CD4-positive, alpha-beta T cell (primary cell): ENCODE data around the gene ALOX5AP. TPM values are rescaled to one million over a fixed set of nuclear protein-coding genes. Genes with fewer than 3 reads are reported as not detected.

Source experiments
- ATAC-seq: fragments of 200-7000 bp; cut with Tn5 transposase; one replicate; pipeline ENCODE4 v1.10.0; 2022; ENCODE audit warnings: mild to moderate bottlenecking; ENCODE audit not compliant: poor library complexity
- CTCF ChIA-PET: fragments of 350-600 bp; sonication (Branson Sonifier 250); formaldehyde crosslinking; loops from one replicate; lab custom pipeline; 2021; ENCODE audit warnings: antibody characterized with exemption, inconsistent platforms; lab: Charles Lee
- POLR2A ChIA-PET: fragments of 350-600 bp; sonication (Branson Sonifier 250); formaldehyde crosslinking; loops from one replicate; lab custom pipeline; 2021; ENCODE audit warnings: antibody characterized with exemption, inconsistent platforms; lab: Charles Lee
- DNase-seq, 14 experiments: peaks; one replicate each; pipeline ENCODE4 v3.0.0-alpha.2; 2013 to 2020; ENCODE audit warnings: mixed read lengths in 2 of 14
- H3K27ac ChIP-seq, 2 donors: one replicate each; pipeline versions ENCODE4 v1.5.1 to v1.7.0; 2013; ENCODE audit warnings: low read length in 2 of 2, low read depth in 1 of 2, mild to moderate bottlenecking in 1 of 2
- H3K27me3 ChIP-seq, 2 experiments: 1 replicate in 1 of 2; 2 replicates in 1 of 2; pipeline versions ENCODE4 v1.6.1 to v1.7.0; 2013; ENCODE audit warnings: low read length in 2 of 2, control low read depth in 1 of 2, mild to moderate bottlenecking in 1 of 2, moderate library complexity in 1 of 2; ENCODE audit not compliant: insufficient read depth in 2 of 2, control insufficient read depth in 1 of 2
- H3K36me3 ChIP-seq: one replicate; pipeline ENCODE4 v1.6.1; 2013; ENCODE audit warnings: low read length, control low read depth; ENCODE audit not compliant: insufficient read depth
- H3K4me1 ChIP-seq: one replicate; pipeline ENCODE4 v1.6.1; 2013; ENCODE audit warnings: low read length, control low read depth; ENCODE audit not compliant: insufficient read depth
- H3K4me3 ChIP-seq: one replicate; pipeline ENCODE4 v1.5.1; 2013; ENCODE audit warnings: mild to moderate bottlenecking, low read length, moderate library complexity
- H3K9me3 ChIP-seq, 2 experiments: 1 replicate in 1 of 2; 2 replicates in 1 of 2; pipeline versions ENCODE4 v1.6.1 to v1.7.0; 2013; ENCODE audit warnings: low read length in 2 of 2, mild to moderate bottlenecking in 2 of 2, control low read depth in 1 of 2, moderate library complexity in 1 of 2; ENCODE audit not compliant: control insufficient read depth in 1 of 2, insufficient read depth in 1 of 2
- H3K27ac Mint-ChIP-seq: one replicate; pipeline ENCODE4 v1.8.0; 2020; ENCODE audit warnings: mixed read lengths
- H3K27me3 Mint-ChIP-seq: one replicate; pipeline ENCODE4 v1.8.0; 2021; ENCODE audit warnings: mixed read lengths
- H3K36me3 Mint-ChIP-seq: one replicate; pipeline ENCODE4 v1.8.0; 2021; ENCODE audit warnings: low read depth, mixed read lengths
- H3K4me1 Mint-ChIP-seq: one replicate; pipeline ENCODE4 v1.8.0; 2021; ENCODE audit warnings: low read depth, mixed read lengths
- H3K4me3 Mint-ChIP-seq: one replicate; pipeline ENCODE4 v1.8.0; 2020; ENCODE audit warnings: mild to moderate bottlenecking, mixed read lengths
- H3K9me3 Mint-ChIP-seq: one replicate; pipeline ENCODE4 v1.8.0; 2020; ENCODE audit warnings: mixed read lengths
- CTCF ChIP-seq: fragments of 200-600 bp; IDR thresholded peaks from one replicate; pipeline ENCODE4 v1.8.0; 2022; ENCODE audit warnings: antibody characterized with exemption, mild to moderate bottlenecking
- intact Hi-C, 2 experiments: fragments of 100-400 bp; cut with DNase I in 1 of 2; cut with micrococcal nuclease in 1 of 2; formaldehyde crosslinking; loops; one replicate each; pipeline versions ENCODE4 v1.15.1 to v1.9.0; 2023 to 2025; cut with DNase I, micrococcal nuclease
- total RNA-seq, 174 experiments: library from RNA in 2 of 174; stranded (reverse) in 2 of 174; gene quantifications; one replicate each; pipeline ENCODE4 v1.2.3 and lab custom pipeline; 2021 to 2026

The ALOX5AP gene
- total RNA-seq, 2 experiments from 2014 or later, result 16.5 to 19.0 TPM

DNA sequence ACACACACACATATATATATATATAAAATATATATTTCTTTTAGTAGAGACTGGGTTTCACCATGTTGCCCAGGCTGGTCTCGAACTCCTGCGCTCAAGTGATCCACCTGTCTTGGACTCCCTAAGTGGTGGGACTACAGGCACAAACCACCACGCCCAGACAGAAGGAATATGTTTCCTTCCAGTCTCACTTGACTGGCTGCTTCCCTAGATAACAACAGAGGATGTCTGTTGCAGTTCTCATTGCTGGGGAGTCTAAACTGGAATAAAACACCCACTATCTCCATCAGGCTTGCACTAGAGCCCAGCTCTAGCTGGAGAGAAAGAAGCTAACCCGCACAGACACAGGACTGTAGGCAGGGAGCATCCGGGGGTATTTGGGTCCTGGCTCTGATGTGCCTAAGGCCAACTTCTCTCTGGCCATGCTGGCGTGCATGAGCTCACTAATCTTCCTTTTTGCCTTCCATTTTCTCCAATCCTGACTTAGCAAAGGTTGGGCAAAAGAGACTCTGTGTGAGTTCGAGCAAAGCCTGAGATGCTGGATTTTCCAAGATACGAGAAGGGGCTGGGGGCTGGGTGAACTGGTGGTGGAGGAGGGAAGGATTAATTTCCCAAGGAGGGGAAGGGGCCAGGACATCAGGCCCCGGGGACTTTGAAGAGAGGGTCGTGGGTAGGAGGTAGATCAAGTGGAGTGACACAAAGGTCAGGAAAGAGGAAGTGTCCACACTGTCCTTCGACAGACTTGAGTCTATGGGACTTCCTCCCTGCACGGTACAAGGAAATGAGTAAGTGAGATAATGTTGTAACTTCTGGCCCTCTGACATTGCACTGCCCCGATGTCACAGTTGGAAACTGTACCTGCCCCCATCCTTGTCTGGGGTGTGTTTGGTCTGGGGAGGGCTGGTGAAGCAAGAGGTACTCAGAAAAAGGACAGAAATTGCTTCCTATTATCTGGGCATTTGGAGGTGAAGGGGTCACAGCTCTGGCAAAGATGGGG lies 22.5 kb upstream of the ALOX5AP start:
- no peaks in the 10 kb centered on the region for H3K36me3 Mint-ChIP-seq
- DNase-seq, result peak in 3 of 14 experiments; percentile 38 to 71 (median 58)
- no peaks in the 10 kb centered on the region for H3K4me1 Mint-ChIP-seq
- ATAC-seq, result peak; percentile 21
- no peaks in the 10 kb centered on the region for H3K27me3 Mint-ChIP-seq
- TF ChIP-seq CTCF, result no peak
- Histone ChIP-seq H3K27me3 (no peaks in the 10 kb centered on the region), H3K4me1 (peaks cover 5% of the 10 kb centered on the region), H3K36me3 (no peaks in the 10 kb centered on the region), H3K4me3 (no peak overlapping the region), H3K27ac (no peak overlapping the region), H3K9me3 (no peaks in the 10 kb centered on the region)
- intact Hi-C loops, result no loop called here
- CTCF ChIA-PET, result no interaction called here
- POLR2A ChIA-PET, result no interaction called here
- no peaks in the 10 kb centered on the region for H3K9me3 Mint-ChIP-seq
- H3K27ac Mint-ChIP-seq, result no peak overlapping the region
- H3K4me3 Mint-ChIP-seq, result no peak overlapping the region

DNA sequence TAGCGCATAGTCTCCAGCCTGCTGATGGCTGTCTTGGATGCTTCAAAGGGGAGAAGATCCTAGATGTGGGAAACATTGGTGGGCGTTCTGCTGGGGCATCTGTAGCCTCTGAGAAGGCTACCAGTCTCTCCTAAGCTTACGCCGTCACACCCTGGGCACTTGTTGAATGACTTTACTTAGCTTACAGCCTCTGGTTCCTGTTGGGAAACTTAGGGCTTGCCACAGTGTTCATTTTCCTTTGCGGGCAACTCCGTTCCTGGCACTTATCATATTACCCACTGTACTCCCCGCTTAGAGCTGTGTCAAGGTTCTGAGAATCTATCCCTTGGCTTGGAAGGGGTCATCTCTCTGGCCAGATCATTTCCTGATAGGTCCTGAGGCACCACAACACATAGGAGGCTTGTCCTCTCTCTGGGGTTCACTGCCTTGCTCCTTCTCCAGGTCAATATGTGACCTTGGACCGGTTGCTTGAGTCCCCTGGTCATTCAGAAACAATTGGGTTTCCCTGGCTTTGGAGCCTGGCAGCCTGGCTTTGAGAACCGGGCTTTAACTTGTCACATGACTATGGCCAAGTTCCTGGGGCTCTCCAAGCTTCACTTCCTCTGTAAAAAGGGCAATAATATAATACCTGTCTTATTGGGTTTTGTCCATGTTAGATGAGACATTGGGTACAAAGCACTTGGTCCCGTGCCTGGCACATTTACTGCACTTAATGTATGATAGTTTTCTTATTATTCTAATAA lies 20.5 kb upstream of the ALOX5AP start:
- no peaks in the 10 kb centered on the region for H3K36me3 ChIP-seq
- H3K27me3 Mint-ChIP-seq, result no peaks in the 10 kb centered on the region
- no peaks in the 10 kb centered on the region for H3K4me1 Mint-ChIP-seq
- no peak overlapping the region for H3K4me3 Mint-ChIP-seq
- no peak overlapping the region for H3K4me3 ChIP-seq
- TF ChIP-seq CTCF, result no peak
- DNase-seq, result peak in 2 of 14 experiments; percentile 51 to 68
- intact Hi-C loops, result no loop called here
- H3K9me3 Mint-ChIP-seq, result no peaks in the 10 kb centered on the region
- peaks cover 5% of the 10 kb centered on the region for H3K4me1 ChIP-seq
- ATAC-seq, result no peak
- no peak overlapping the region for H3K27ac ChIP-seq
- POLR2A ChIA-PET, result interaction anchor here (0.7 kb wide), 1 partner anchor 24 kb away, joined by 3 read pairs; no protein-coding TSS in a partner anchor
- no peak overlapping the region for H3K27ac Mint-ChIP-seq
- H3K9me3 ChIP-seq, result no peaks in the 10 kb centered on the region
- H3K36me3 Mint-ChIP-seq, result no peaks in the 10 kb centered on the region
- CTCF ChIA-PET, result no interaction called here
- H3K27me3 ChIP-seq, result no peaks in the 10 kb centered on the region

- ChIA-PET POLR2A (no interaction called here), CTCF (no interaction called here)
- Histone ChIP-seq H3K27ac (no peak overlapping the region), H3K27me3 (no peaks in the 10 kb centered on the region), H3K36me3 (no peaks in the 10 kb centered on the region), H3K9me3 (no peaks in the 10 kb centered on the region), H3K4me1 (peaks cover 5% of the 10 kb centered on the region), H3K4me3 (no peak overlapping the region)
- ATAC-seq, result no peak
- H3K36me3 Mint-ChIP-seq, result no peaks in the 10 kb centered on the region
- intact Hi-C loops, result no loop called here
- DNase-seq, result no peak
- H3K9me3 Mint-ChIP-seq, result no peaks in the 10 kb centered on the region
- no peak overlapping the region for H3K27ac Mint-ChIP-seq
- no peak overlapping the region for H3K4me3 Mint-ChIP-seq
- no peaks in the 10 kb centered on the region for H3K4me1 Mint-ChIP-seq
- no peaks in the 10 kb centered on the region for H3K27me3 Mint-ChIP-seq
- TF ChIP-seq CTCF, result no peak
These were observed 20.0 kb upstream of the ALOX5AP start for GRCh38 chr13:30715372-30715756.
